Measurements from ENCODE around the gene RSPH1. TPM values are rescaled to one million over a fixed set of nuclear protein-coding genes. Genes with fewer than 3 reads are reported as not detected.

Gene RSPH1
- total and polyA plus RNA-seq, 2 of the 8 experiments (the other 6 are each of a cell fraction or from before 2014, with no cell fraction given) = 0.24 TPM; not detected in 1

- Histone ChIP-seq H3K4me1 (replicated peaks in 1 of 4; ENCODE audit: control insufficient read depth in 3 of 4, insufficient read depth in 4 of 4, low read length in 3 of 4) (peaks cover 8 to 25% (median 14%) of the 10 kb centered on the region in 4 experiments), H3K23me2 (ENCODE audit: low read depth, low read length) (no peaks in the 10 kb centered on the region), H3K14ac (ENCODE audit: insufficient read length) (no peak overlapping the region), H2BK5ac (ENCODE audit: low read depth, low read length) (no peak overlapping the region), H3K27ac (ENCODE audit: low read depth, low read length) (no peak overlapping the region), H4K8ac (ENCODE audit: extremely low read depth, insufficient read depth, low read length) (no peak overlapping the region), H3K4ac (replicated peaks; ENCODE audit: insufficient read length, low read depth, low read length) (no peak overlapping the region), H2BK120ac (replicated peaks; ENCODE audit: low read depth, low read length) (no peak overlapping the region), H3K4me3 (ENCODE audit: extremely low read depth in 1 of 4, insufficient read depth in 2 of 4, low read depth in 3 of 4, low read length in 4 of 4) (no peak overlapping the region), H3K79me1 (ENCODE audit: low read depth, low read length) (peaks cover 2% of the 10 kb centered on the region; the same call in 1 of the 2 replicates), H2AFZ (ENCODE audit: low read length) (no peak overlapping the region), H2BK12ac (ENCODE audit: low read depth, low read length) (no peak overlapping the region), H3K9ac (replicated peaks in 1 of 4; ENCODE audit: extremely low read depth in 1 of 4, low read depth in 3 of 4, low read length in 3 of 4) (no peak overlapping the region), H3K36me3 (ENCODE audit: control insufficient read depth in 2 of 4, insufficient read depth in 4 of 4, low read length in 3 of 4) (peaks cover 0 to 17% (median 3%) of the 10 kb centered on the region in 4 experiments; a peak in 5 of 8 replicates), H3K23ac (ENCODE audit: insufficient read length) (no peak overlapping the region), H4K91ac (replicated peaks; ENCODE audit: insufficient read length, low read length) (no peak overlapping the region), H2AK5ac (ENCODE audit: low read depth, low read length) (no peak overlapping the region), H3K4me2 (ENCODE audit: insufficient read depth in 1 of 2, low read depth in 2 of 2, low read length in 2 of 2) (no peak overlapping the region), H4K5ac (ENCODE audit: insufficient read length, low read depth, low read length) (no peak overlapping the region), H3K79me2 (ENCODE audit: control insufficient read depth in 1 of 2, insufficient read depth in 2 of 2, low read length in 2 of 2) (0 out of 4 replicates have a peak, but pooled peaks cover 0 to 8% of the 10 kb centered on the region in 2 experiments), H3K56ac (replicated peaks; ENCODE audit: insufficient read length, low read depth, low read length) (no peak overlapping the region), H3K27me3 (replicated peaks in 1 of 4; ENCODE audit: control insufficient read depth in 3 of 4, extremely low read depth in 1 of 4, insufficient read depth in 3 of 4, low read length in 3 of 4) (no peaks in the 10 kb centered on the region), H4K20me1 (replicated peaks in 1 of 2; ENCODE audit: control insufficient read depth in 1 of 2, insufficient read depth in 2 of 2, low read length in 2 of 2) (peaks cover 0 to under 1% of the 10 kb centered on the region in 2 experiments), H3K9me3 (ENCODE audit: insufficient read depth in 2 of 2, low read depth in 1 of 2, low read length in 1 of 2) (no peaks in the 10 kb centered on the region), H3K18ac (ENCODE audit: extremely low read depth, low read length) (no peak overlapping the region), H2BK15ac (ENCODE audit: low read length) (no peak overlapping the region), H2BK20ac (ENCODE audit: low read length) (no peak overlapping the region)
- 91% methylated on average over 8 of the region's 8 CpGs; no CpG with 5 or more reads in 1 of the 2 experiments for whole genome bisulfite sequencing, 2 experiments (ENCODE audit: extremely low coverage in 1 of 2, insufficient coverage in 1 of 2, insufficient read length in 1 of 2, insufficient replicate concordance in 2 of 2, low coverage in 1 of 2, low lambda C conversion rate in 2 of 2, missing lambda C conversion rate in 1 of 2)
- ChIA-PET POLR2A (ENCODE audit: partially characterized antibody) (interaction anchor here (0.7 to 1.8 kb wide), 2 partner anchors 10 to 13 kb away, joined by 3 to 5 read pairs; no protein-coding TSS in a partner anchor), CTCF (ENCODE audit: partially characterized antibody) (interaction anchor here (1.4 to 1.5 kb wide), 2 partner anchors 9 to 12 kb away, joined by 5 to 6 read pairs; no protein-coding TSS in a partner anchor)
- no peak for FAIRE-seq
- DNase-seq (ENCODE audit: low read depth in 1 of 2, low spot score in 2 of 2) = no peak
- no peak for TF ChIP-seq CEBPB (IDR thresholded peaks at IDR 0.05; ENCODE audit: low read depth, low read length)
- TF ChIP-seq, protein P1, sequence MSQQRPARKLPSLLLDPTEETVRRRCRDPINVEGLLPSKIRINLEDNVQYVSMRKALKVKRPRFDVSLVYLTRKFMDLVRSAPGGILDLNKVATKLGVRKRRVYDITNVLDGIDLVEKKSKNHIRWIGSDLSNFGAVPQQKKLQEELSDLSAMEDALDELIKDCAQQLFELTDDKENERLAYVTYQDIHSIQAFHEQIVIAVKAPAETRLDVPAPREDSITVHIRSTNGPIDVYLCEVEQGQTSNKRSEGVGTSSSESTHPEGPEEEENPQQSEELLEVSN (IDR thresholded peaks at IDR 0.05) = no peak
- TF ChIP-seq POU5F1 (IDR thresholded peaks at IDR 0.05; ENCODE audit: low read depth, low read length) = no peak
- no peak for TF ChIP-seq JUND (IDR thresholded peaks at IDR 0.05; ENCODE audit: low read length)
- no peak for TF ChIP-seq NANOG (IDR thresholded peaks at IDR 0.05; ENCODE audit: insufficient read depth, low read depth, low read length, poor library complexity, severe bottlenecking)
- no peak for TF ChIP-seq BACH1 (IDR thresholded peaks at IDR 0.05; ENCODE audit: low read length)
- TF ChIP-seq SIRT6 (IDR thresholded peaks at IDR 0.05; ENCODE audit: low read length) = no peak
- no peak for TF ChIP-seq YY1 (IDR thresholded peaks at IDR 0.05; ENCODE audit: low read depth, low read length)
- no peak for TF ChIP-seq ASH2L (IDR thresholded peaks at IDR 0.05; ENCODE audit: low read length)
- TF ChIP-seq USF2 (IDR thresholded peaks at IDR 0.05; ENCODE audit: low read length) = no peak
- no peak for TF ChIP-seq RFX5 (IDR thresholded peaks at IDR 0.05; ENCODE audit: borderline replicate concordance, low read depth, low read length)
- TF ChIP-seq RAD21 (IDR thresholded peaks at IDR 0.05 in 1 of 2, conservative IDR thresholded peaks at IDR 0.05 in 1 of 2; ENCODE audit: low read depth in 2 of 2, low read length in 2 of 2) = no peak
- TF ChIP-seq SP2 (IDR thresholded peaks at IDR 0.05; ENCODE audit: low read length) = no peak
Observed at GRCh38 chr21:42527127-42527488, 31.1 kb upstream of the RSPH1 start.

Measured in H1 (cell line).